ENCODE data around the gene ALOX15B.

GRCh38 chr17:8087952-8088230, 49.0 kb downstream of the ALOX15B start:
- TF ChIP-seq CTCF (IDR thresholded peaks at IDR 0.05) (no peak), EZH2 (IDR thresholded peaks at IDR 0.05) (no peak), EZH2phosphoT487 (IDR thresholded peaks at IDR 0.05) (no peak)
